ENCODE measurements around the gene NQO2.

GRCh38 chr6:3061501-3061941 is 61.8 kb downstream of the NQO2 start:
- TF ChIP-seq EZH2 (IDR thresholded peaks at IDR 0.05; ENCODE audit: insufficient read depth, low read length) (no peak), CTCF (IDR thresholded peaks at IDR 0.05; ENCODE audit: insufficient read depth, low read depth, low read length) (peak; percentile 49)
